LNCAP (cell line): Measurements from ENCODE around the gene SRRM3.

ENCODE experiments used
- TF ChIP-seq, protein P1 (sequence below): fragments of 450-650 bp; IDR thresholded peaks from 2 replicates; pipeline ENCODE4 v1.5.1; 2017; ENCODE audit warnings: mild to moderate bottlenecking

Gene SRRM3

DNA sequence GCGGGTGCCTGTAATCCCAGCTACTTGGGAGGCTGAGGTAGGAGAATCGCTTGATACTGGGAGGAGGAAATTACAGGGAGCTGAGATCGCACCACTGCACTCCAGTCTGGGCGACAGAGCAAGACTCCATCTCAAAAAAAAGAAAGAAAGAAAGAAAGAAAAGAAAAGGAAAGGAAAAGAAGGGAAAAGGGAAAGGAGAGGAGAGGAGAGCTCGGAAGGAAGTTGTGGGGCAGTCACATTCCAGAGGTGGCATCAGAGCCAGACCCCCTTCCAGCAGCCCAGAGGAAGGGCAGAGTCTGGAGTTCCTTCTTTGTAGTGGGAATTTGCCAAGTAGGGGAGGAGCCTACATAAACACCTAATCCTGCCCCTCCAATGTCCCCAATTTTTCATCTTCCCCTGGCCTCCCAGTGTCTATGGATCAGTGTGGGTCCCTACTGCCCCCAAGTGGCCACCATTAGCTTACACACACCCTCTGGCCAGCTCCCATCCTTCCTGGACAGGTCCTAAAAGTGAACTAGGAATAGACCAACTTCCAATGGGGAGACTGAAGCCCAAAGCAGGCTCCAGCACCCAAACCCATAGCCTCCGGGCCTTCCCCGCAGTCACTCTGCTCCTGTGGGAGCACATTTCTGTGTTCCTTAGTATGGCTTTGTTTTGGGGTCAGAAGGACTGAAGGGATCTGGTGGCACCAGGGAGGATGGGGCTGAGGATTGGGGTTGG, 61.1 kb downstream of the SRRM3 start:
- TF ChIP-seq, protein P1, sequence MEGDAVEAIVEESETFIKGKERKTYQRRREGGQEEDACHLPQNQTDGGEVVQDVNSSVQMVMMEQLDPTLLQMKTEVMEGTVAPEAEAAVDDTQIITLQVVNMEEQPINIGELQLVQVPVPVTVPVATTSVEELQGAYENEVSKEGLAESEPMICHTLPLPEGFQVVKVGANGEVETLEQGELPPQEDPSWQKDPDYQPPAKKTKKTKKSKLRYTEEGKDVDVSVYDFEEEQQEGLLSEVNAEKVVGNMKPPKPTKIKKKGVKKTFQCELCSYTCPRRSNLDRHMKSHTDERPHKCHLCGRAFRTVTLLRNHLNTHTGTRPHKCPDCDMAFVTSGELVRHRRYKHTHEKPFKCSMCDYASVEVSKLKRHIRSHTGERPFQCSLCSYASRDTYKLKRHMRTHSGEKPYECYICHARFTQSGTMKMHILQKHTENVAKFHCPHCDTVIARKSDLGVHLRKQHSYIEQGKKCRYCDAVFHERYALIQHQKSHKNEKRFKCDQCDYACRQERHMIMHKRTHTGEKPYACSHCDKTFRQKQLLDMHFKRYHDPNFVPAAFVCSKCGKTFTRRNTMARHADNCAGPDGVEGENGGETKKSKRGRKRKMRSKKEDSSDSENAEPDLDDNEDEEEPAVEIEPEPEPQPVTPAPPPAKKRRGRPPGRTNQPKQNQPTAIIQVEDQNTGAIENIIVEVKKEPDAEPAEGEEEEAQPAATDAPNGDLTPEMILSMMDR, result peak; percentile 84

DNA sequence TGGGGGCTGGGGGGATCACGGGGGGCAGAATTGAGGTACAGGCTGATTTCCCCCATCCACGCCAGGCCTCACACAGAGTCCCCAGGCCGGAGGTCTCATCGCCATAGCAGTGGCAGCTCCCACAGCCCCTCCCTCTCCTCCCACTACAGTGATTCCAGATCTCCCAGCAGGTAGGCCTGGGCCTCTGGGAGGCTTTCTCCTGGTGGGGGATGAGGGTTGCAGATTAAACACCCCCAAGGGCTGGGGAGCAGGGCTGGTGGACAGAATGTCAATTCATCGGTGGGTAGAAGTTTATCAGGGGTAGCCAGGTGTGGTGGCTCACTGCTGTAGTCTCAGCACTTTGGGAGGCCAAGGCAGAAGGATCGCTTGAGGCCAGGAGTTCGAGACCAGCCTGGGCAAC, 63.6 kb downstream of the SRRM3 start:
- TF ChIP-seq, protein P1, result no peak

DNA sequence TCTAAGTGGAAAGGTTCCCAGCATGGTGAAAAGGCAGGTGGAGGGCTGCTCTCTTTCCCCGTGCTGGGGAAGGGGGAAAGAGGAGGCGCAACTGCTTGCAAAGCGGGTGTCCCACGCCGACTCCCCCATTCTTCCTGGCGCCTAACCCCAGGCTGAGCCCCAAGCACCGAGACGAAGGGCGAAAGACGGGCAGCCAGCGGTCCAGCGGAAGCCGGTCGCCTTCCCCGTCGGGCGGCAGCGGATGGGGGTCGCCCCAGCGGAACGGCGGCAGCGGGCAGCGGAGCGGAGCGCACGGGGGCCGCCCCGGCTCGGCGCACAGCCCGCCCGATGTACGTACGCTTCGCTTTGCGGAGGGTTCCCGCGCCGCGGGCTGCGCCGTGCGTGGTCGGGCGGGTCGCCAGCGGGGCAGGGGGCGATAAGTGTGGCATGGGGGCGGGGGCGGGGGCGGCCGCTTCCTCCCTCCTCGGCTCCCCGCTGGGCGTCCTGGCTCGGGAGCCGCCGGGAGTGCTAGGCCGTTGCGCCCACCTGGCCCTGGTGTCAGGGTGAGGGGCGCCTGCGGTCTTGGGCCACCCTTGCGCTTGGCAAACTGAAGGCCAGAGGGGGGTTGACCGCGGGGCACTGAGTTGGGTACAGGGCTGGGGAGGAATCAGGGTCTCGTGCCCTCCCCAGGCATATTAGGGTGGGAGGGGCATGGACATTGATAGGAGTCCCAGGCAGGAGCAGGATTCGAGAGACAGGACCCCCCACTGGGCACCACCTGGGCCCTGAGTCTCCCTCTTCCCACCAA, 65.6 kb downstream of the SRRM3 start:
- TF ChIP-seq, protein P1, result no peak

DNA sequence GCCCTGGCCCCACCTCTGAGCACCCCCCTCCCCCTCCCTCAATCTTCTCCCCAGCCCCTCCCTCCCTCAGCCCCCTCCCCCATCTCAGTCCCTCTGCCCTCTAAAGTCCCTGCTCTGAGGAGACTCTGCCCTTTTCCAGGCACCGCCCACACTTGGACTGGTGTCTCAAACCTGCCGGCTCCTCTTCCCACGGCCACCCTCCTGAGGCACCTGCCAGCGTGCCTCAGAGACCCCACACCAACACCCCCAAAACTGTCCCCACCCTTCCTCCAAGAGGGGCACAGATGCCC, 66.1 kb downstream of the SRRM3 start:
- TF ChIP-seq, protein P1, result no peak

DNA sequence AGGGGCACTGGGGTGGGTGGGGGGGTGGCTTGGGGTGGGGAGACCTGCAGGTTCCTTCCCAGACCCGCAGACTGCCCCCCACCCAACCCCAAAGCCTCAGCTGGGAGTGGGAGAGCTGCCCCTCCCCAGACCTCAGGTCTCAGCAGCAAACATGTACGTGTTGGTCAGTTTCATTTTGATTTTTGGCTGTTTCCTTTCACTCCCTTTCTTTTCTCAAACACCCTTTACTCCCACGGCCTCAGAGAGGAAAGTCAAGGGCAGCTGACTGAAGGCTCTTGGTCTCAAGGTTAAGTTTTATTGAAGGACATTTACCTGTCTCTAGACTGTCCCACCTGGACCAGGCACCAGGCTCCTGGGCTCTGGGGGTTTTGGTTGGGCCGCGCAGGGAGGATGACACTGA, 66.7 kb downstream of the SRRM3 start:
- TF ChIP-seq, protein P1, result no peak

DNA sequence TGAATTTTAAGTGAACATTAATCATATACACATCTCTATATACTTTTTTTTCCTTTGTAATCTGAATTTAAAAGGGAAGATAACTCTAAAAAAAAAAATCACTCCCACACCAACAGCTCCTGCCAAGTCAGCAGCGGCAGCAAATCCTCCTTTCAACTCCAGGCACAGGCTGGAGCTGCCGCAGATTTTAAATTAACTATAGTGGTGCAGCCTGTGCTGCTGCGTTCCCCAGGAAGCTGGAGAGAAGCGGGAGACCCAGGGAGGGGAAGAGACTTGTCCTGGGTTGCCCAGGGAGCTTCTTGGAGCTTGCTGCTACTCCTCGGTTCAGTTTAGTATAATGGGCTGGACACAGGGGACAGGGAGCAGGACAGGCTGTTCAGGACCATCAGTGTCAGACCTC, 68.2 kb downstream of the SRRM3 start:
- TF ChIP-seq, protein P1, result no peak

DNA sequence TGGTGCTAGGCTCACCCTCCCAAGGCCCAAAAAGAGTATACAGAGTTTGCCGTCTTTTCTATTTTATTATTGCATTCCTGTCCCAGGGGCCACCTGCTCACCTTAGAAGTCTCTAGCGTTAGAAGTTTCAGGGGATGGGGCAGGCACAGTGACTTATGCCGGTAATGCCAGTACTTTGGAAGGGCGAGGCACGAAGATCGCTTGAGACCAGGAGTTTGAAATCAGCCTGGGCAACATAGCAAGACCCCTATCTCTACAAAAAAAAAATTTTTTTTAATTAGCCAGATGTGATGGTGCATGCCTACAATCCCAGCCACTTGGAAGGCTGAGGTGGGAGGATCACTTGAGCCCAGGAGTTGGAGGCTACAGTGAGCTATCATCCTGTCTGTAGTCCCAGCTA, 70.4 kb downstream of the SRRM3 start:
- TF ChIP-seq, protein P1, result no peak
